GM04504 (cell line): Measurements from ENCODE around the gene PTPN14.
"Not testable (repeated sequence)": the region's sequence is repeated elsewhere in the genome, so short reads cannot be mapped to it uniquely, and the experiment has no call there.

Experiments
- DNase-seq: peaks from one replicate; pipeline ENCODE4 v3.0.0-alpha.2; 2012; ENCODE audit warnings: low read depth

The PTPN14 gene

GRCh38 chr1:214510477-214510876 is 40.9 kb downstream of the PTPN14 start:
- DNase-seq = no peak

DNA sequence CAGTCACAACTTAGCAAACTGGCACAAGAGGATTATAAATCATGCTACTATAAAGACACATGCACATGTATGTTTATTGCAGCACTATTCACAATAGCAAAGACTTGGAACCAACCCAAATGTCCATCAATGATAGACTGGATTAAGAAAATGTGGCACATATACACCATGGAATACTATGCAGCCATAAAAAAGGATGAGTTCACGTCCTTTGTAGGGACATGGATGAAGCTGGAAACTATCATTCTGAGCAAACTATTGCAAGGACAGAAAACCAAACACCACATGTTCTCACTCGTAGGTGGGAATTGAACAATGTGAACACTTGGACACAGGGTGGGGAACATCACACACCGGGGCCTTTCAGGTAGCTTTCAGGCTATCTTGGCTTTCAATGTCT is 41.8 kb downstream of the PTPN14 start:
- DNase-seq = not testable (repeated sequence)

- no peak for DNase-seq
Measured at GRCh38 chr1:214506972-214507431, 44.4 kb downstream of the PTPN14 start.

DNA sequence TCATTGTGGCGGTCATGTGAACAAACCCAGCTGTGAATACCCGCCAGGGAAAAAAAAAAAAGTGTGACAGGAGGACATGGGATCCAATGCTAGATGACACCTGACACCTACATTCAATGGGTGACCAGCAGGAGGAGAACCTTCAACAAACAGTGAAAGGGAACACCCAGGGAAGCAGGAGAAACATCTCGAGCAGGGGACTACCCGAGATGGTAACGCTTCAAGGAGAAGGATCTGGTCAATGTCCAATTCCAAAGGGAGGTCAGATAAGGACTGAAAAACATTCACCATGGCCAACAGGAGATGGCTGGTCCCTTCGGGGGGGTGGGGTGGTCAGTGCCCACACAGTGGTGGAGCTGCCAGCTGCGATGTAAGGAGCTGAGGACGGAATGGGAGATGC is 46.3 kb downstream of the PTPN14 start:
- no peak for DNase-seq

GRCh38 chr1:214504330-214504729 is 47.1 kb downstream of the PTPN14 start:
- DNase-seq = no peak

GRCh38 chr1:214503553-214503952 is 47.8 kb downstream of the PTPN14 start:
- no peak for DNase-seq

GRCh38 chr1:214500340-214501055 is 50.9 kb downstream of the PTPN14 start:
- no peak for DNase-seq

DNA sequence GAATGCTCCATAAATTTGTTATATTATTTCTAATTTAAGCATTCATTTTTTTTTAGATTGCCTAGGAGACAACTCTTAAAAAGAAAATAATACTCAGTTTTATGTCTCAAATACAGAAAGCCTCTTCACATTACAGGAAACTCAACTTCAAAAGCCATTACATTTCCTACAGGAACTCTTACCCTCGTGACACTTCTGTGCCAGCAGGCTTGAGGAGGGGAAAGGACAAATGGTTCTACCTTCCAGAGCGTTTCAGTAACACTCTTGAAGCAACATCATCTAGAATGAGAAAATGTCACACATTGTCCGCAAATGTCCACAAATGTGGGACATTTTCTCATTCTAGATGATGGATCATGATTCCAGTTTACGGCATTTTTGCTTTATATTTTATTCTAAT is 51.7 kb downstream of the PTPN14 start:
- DNase-seq = no peak

GRCh38 chr1:214498021-214498420 is 53.4 kb downstream of the PTPN14 start:
- no peak for DNase-seq

DNA sequence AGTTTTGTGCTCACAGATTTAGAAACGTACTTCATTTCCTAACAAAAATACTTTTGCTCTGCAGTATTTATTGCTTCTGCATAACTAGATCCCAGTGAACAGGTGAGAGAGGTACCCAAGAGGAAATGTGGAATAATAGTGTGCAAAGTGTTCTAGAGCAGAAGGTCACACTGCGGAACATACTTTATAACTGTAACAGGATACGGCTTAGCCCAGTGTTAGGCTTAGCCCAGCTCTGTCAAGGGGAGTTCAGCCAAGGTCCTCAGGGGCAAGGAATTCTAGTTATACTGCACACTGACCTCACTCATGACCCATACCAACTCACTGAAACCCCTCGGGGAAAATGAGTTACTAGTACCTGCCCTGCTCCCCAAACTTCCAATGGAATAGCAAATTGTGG is 55.3 kb downstream of the PTPN14 start:
- no peak for DNase-seq

DNA sequence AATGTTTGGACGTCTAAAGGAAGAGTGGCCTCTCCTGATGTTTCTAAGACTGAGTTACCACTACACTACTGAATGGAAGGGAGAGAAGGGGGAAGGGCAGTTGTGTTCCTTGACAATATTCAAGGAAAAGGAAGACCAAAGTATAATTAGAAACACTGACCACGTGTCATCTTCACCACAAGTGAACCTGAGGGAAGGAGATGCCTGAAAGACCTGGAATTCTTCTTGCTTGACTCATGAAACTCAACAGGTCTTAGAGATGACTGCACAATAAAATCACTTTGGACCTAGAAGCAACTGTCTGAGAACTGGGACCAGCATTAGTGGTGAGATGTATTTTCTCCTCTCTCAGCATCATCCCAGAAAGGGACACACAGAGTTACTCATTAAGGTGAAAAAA is 56.7 kb downstream of the PTPN14 start:
- DNase-seq = no peak

DNA sequence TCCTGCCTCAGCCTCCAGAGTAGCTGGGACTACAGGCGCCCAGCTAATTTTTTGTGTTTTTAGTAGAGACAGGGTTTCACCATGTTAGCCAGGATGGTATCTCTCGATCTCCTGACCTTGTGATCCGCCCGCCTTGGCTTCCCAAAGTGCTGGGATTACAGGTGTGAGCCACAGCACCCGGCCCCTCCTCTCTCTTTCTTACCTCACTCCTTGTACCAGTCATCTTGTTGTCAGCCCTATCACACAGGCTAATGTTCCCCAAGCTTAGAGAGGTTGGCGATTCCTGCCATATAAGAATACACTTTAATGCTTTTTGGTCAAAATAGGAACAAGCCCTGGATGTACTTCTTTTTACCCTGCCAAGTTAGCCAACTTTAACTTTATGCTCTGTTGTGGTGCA is 57.2 kb downstream of the PTPN14 start:
- not testable (repeated sequence) for DNase-seq

DNA sequence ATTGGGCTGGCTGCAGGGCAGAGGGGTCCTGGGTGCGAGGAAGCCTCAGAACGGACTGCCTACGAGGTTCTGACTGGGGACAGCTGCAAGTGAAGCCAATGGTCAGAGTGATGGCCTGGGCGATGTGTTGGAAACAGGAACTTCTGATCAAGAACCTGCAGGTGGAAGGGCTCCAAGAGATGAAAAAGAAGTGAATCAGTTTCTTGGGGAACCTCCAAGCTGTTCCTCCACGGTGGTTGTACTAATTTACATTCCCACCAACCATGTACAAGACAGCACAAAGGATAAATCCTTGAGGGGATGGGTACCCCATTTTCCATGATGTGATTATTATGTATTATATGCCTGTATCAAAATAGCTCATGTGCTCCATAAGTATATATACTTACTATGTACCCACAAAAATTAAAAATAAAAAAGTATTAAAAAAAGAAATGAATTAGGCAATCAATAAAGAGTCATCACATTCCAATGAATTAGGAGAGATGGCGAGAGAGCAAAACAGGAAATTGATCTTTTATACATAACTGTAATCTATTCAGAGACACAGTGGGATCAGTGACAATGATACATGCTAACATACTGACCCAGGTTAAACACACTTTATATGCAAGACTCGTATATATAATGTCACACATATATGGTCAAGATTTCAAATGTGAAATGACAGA is 58.1 kb downstream of the PTPN14 start:
- DNase-seq = no peak

DNA sequence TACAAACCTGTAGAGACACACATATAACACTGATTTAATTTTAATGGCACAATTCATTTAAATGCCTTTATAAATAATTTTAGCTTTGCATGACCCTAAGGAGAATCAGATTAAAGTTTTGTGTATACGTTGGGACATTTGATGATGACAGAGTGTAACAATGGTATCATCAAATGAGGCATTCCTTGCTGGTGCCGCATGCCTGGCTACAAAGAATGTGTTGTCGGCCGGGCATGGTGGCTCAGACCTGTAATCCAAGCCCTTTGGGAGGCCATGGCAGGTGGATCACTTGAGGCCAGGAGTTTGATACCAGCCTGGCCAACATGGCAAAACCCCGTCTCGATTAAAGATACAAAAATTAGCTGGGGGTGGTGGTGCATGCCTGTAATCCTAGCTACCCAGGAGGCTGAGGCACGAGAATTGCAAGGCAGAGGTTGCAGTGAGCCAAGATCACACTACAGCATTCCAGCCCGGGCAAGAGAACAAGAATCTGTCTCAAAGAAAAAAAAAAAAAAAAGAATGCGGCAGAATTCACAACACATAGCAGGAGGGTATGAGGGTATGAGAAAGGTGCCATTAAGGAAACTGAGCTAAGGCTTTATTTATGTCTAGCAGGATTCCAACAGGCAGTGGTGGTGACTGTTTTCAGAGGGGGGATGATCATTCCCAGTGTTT is 58.9 kb downstream of the PTPN14 start:
- no peak for DNase-seq

- no peak for DNase-seq
Measured at GRCh38 chr1:214491468-214492146, 59.8 kb downstream of the PTPN14 start.

GRCh38 chr1:214485151-214485550 is 66.3 kb downstream of the PTPN14 start:
- DNase-seq = no peak

DNA sequence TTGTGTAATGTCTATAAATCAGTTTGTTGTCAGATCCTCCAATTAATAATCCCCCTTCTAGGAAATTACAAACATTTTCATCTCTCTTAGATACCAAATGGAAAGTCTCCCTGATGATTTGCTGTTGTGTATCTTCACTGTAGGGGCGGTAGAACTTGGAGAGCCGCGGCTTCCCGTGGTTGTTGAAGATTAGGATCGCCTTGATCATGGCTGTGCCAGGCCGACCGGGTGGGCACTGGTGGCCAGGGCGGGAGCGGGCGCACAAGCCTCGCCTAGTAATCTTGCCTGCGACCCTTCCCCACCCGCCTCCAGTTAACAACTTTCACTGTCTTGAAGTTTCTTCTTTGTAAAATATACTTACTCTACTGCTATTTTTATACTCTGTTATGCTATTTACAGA is 68.2 kb downstream of the PTPN14 start:
- not testable (repeated sequence) for DNase-seq

DNA sequence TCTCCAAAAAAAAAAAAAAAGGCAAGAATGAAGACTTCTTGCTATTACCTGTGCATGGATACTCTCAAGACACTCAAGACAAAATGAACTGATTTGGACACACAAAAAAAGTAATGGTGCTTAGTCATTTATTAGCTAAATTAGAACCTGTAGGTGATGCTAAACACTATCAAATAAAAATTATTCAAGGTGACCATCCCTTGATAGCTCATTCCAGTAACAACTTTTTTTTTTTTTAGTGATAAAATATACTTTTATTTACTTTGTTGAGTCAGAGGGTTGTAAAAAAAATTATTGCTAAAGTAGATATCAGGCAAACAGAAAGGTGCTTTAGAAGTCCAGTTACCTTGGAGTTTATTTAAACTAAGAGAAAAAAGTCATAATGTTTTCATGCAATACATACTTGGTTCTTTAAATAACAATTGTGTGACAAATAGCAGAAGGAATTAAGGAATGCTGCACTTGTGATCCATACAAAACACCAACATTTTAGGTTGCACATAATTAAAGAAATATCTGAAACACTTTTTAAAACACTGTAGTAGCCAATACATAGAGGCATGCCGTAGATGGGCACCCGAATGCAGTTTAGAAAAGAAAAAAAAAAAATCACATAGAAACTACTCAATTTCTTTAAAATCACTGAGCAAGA is 69.3 kb downstream of the PTPN14 start:
- DNase-seq = not testable (repeated sequence)

GRCh38 chr1:214476986-214477870 is 74.2 kb downstream of the PTPN14 start:
- DNase-seq = peak; percentile 95

DNA sequence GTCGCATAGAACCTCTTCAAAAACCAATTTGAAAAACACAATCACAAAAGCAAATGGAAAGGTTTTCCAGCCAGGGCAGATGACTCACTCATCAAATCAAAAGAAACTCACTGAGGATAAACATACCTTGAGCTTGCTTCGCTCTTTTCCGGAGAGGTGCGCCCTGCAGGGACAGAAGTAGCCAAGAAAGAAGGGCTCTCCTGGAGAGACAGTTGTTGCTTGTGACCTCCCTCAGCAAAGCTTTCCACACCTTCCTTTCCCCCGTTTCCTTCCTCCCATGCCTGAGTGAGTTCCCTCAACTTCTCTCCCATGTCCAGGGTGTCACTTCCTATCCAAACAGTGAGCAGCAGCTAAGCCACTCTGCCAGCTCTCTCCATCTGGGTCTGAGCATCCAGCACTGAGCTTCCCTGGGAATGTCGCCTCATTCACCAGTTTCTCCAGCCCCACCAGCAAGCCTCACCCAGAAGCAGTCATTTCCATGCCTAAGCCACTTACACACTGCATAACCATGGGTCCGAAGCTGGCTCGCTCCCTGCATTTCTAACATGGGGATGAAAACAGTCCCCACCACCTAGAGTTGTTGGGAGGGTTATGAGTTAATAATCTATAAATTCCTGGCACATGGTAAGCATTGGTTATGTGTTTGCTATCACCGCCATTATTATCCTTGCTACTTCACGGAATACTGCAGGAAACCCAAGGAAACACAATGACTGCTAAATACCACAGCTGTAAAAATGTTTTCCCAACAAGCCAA is 75.0 kb downstream of the PTPN14 start:
- DNase-seq = no peak
